ENCODE data around the gene ARHGAP42. TPM values are rescaled to one million over a fixed set of nuclear protein-coding genes. Genes with fewer than 3 reads are reported as not detected.

The ARHGAP42 gene
- total and polyA plus RNA-seq, 2 of the 13 experiments (the other 11 are each of a cell fraction or from before 2014, with no cell fraction given) = 2.5 to 4.3 TPM

DNA sequence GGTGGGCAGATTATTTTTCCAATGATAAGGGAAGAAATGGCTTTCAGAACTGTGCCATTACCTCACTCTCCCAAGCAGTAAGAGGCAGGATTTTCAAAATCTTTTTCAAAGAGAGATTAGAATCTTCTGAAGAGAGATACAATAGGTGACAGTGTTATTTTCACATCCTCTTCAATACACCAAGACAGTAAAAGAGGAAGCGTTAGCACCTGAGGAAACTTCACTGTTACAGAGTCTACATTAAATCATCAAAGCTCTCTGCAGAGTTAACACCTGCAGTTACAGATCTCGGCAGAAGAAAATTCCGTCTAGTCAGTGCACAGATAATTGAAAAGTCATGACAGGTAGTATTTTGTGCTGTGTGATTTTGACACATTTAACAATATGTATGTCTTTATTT lies 297.6 kb downstream of the ARHGAP42 start:
- Histone ChIP-seq H4K20me1 (ENCODE audit: insufficient read depth, low read length) (no peaks in the 10 kb centered on the region), H3K9ac (ENCODE audit: insufficient read depth, low read depth, low read length) (no peak overlapping the region), H3K27me3 (ENCODE audit: control insufficient read depth in 1 of 2, insufficient read depth in 2 of 2, low read length in 2 of 2) (no peaks in the 10 kb centered on the region), H3K4me2 (ENCODE audit: low read depth, low read length) (no peak overlapping the region), H2AFZ (ENCODE audit: low read length) (no peak overlapping the region), H3K4me3 (replicated peaks in 1 of 3; ENCODE audit: insufficient read depth in 1 of 3, low read depth in 2 of 3, low read length in 3 of 3) (no peak overlapping the region), H3K79me2 (ENCODE audit: insufficient read depth, low read length) (no peaks in the 10 kb centered on the region), H3K4me1 (ENCODE audit: insufficient read depth, low read length) (no peaks in the 10 kb centered on the region), H3K27ac (ENCODE audit: extremely low read length, insufficient read depth, low read length) (no peak overlapping the region), H3K36me3 (replicated peaks in 1 of 2; ENCODE audit: control insufficient read depth in 1 of 2, insufficient read depth in 2 of 2, low read length in 2 of 2) (no peaks in the 10 kb centered on the region), H3K9me3 (ENCODE audit: low read length) (no peaks in the 10 kb centered on the region)
- whole genome bisulfite sequencing (ENCODE audit: low lambda C conversion rate) = 96% methylated on average over 3 of the region's 3 CpGs
- in situ Hi-C loops (cut with HindIII; ENCODE audit: extremely low pct_ligation_motif_present, low pct_unique_long_range_greater_than_20kb) = no loop called here
- ATAC-seq (no peak), FAIRE-seq (no peak), DNase-seq (ENCODE audit: low spot score) (no peak)
- intact Hi-C loops (cut with micrococcal nuclease; ENCODE audit: unreplicated experiment) = loop anchor here (10.0 kb wide), 1 partner anchor 860 kb away; no protein-coding TSS in a partner anchor
- ChIA-PET POLR2A (no interaction called here), CTCF (ENCODE audit: low intra/inter-chr PET ratio, low total read pairs) (no interaction called here)
- no TSS peak for BruUV-seq (replicated peaks)
- TF ChIP-seq PRPF4 (IDR thresholded peaks at IDR 0.05; ENCODE audit: low read depth, low read length, poor library complexity, severe bottlenecking) (no peak), ZNF260 (CRISPR knock-in tag; IDR thresholded peaks at IDR 0.05; ENCODE audit: borderline replicate concordance, low read depth) (no peak), MXI1 (IDR thresholded peaks at IDR 0.05; ENCODE audit: borderline replicate concordance, low read depth, low read length) (no peak), PAXIP1 (CRISPR knock-in tag; conservative IDR thresholded peaks at IDR 0.05) (no peak), DR1 (CRISPR knock-in tag; IDR thresholded peaks at IDR 0.05) (no peak), ZNF720 (CRISPR knock-in tag; IDR thresholded peaks at IDR 0.05) (no peak), AHR (CRISPR knock-in tag; IDR thresholded peaks at IDR 0.05) (no peak), ZHX1 (CRISPR knock-in tag; IDR thresholded peaks at IDR 0.05; ENCODE audit: low read depth) (no peak), EED (CRISPR knock-in tag; IDR thresholded peaks at IDR 0.05) (no peak)
- TF ChIP-seq, protein P1, sequence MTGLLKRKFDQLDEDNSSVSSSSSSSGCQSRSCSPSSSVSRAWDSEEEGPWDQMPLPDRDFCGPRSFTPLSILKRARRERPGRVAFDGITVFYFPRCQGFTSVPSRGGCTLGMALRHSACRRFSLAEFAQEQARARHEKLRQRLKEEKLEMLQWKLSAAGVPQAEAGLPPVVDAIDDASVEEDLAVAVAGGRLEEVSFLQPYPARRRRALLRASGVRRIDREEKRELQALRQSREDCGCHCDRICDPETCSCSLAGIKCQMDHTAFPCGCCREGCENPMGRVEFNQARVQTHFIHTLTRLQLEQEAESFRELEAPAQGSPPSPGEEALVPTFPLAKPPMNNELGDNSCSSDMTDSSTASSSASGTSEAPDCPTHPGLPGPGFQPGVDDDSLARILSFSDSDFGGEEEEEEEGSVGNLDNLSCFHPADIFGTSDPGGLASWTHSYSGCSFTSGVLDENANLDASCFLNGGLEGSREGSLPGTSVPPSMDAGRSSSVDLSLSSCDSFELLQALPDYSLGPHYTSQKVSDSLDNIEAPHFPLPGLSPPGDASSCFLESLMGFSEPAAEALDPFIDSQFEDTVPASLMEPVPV (CRISPR knock-in tag; IDR thresholded peaks at IDR 0.05) = no peak
- TF ChIP-seq, protein P2, sequence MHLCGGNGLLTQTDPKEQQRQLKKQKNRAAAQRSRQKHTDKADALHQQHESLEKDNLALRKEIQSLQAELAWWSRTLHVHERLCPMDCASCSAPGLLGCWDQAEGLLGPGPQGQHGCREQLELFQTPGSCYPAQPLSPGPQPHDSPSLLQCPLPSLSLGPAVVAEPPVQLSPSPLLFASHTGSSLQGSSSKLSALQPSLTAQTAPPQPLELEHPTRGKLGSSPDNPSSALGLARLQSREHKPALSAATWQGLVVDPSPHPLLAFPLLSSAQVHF (CRISPR knock-in tag; IDR thresholded peaks at IDR 0.05) = no peak
- TF ChIP-seq, protein P3, sequence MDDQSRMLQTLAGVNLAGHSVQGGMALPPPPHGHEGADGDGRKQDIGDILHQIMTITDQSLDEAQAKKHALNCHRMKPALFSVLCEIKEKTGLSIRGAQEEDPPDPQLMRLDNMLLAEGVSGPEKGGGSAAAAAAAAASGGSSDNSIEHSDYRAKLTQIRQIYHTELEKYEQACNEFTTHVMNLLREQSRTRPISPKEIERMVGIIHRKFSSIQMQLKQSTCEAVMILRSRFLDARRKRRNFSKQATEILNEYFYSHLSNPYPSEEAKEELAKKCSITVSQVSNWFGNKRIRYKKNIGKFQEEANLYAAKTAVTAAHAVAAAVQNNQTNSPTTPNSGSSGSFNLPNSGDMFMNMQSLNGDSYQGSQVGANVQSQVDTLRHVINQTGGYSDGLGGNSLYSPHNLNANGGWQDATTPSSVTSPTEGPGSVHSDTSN (CRISPR knock-in tag; IDR thresholded peaks at IDR 0.05; ENCODE audit: borderline replicate concordance) = no peak

All from HepG2 (cell line).